Measurements from ENCODE around the gene NINJ2.

DNA sequence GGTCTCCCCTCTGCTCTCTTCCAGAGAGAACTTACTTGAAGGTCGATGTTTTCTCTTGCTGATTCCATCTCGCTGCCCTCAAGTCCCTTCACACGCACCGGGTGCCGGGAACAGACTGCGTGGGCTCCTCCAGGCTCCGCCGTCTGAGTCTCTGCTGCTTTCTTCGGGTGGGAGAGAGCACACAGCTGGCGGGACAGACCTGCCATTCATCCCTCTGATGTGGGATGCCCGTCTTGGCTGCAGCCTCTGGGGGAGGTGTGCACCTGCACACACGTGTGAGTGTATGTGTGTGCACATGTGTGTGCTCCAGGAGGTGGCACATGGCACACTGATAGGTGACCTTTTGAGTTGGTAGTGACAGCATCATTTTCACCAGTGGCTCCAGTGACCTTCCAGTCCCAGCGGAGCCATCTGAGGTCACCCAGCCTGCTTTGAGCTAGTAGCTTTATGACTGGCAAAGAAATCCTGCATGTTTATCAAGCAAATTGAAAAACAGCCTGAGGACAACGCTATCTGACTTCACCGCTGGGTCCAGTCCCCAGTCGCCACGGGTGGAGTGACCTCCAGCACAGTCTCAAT is at the start of gene NINJ2:
- no peak for TF ChIP-seq POLR2A (IDR thresholded peaks at IDR 0.05)
- TF ChIP-seq, protein P1, sequence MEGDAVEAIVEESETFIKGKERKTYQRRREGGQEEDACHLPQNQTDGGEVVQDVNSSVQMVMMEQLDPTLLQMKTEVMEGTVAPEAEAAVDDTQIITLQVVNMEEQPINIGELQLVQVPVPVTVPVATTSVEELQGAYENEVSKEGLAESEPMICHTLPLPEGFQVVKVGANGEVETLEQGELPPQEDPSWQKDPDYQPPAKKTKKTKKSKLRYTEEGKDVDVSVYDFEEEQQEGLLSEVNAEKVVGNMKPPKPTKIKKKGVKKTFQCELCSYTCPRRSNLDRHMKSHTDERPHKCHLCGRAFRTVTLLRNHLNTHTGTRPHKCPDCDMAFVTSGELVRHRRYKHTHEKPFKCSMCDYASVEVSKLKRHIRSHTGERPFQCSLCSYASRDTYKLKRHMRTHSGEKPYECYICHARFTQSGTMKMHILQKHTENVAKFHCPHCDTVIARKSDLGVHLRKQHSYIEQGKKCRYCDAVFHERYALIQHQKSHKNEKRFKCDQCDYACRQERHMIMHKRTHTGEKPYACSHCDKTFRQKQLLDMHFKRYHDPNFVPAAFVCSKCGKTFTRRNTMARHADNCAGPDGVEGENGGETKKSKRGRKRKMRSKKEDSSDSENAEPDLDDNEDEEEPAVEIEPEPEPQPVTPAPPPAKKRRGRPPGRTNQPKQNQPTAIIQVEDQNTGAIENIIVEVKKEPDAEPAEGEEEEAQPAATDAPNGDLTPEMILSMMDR (IDR thresholded peaks at IDR 0.05) = no peak
